Measurements from ENCODE around the gene OXNAD1.

Gene OXNAD1

GRCh38 chr3:16277471-16277870, 12.5 kb downstream of the OXNAD1 start:
- no peak for DNase-seq (ENCODE audit: low read depth, low spot score)

GRCh38 chr3:16279010-16279801, 14.2 kb downstream of the OXNAD1 start:
- no peak for DNase-seq (ENCODE audit: low read depth, low spot score)

- no peak for DNase-seq (ENCODE audit: low read depth, low spot score)
Measured at GRCh38 chr3:16280671-16281070, 15.7 kb downstream of the OXNAD1 start.

- DNase-seq (ENCODE audit: low read depth, low spot score) = no peak
Measured at GRCh38 chr3:16284633-16285032, 19.6 kb downstream of the OXNAD1 start.

- DNase-seq (ENCODE audit: low read depth, low spot score) = peak; percentile 45
Measured at GRCh38 chr3:16286161-16286560, 21.1 kb downstream of the OXNAD1 start.

GRCh38 chr3:16286751-16287543, 21.9 kb downstream of the OXNAD1 start:
- DNase-seq (ENCODE audit: low read depth, low spot score) = no peak

GRCh38 chr3:16288664-16289063, 23.7 kb downstream of the OXNAD1 start:
- no peak for DNase-seq (ENCODE audit: low read depth, low spot score)

- no peak for DNase-seq (ENCODE audit: low read depth, low spot score)
Measured at GRCh38 chr3:16289144-16289889, 24.3 kb downstream of the OXNAD1 start.

- DNase-seq (ENCODE audit: low read depth, low spot score) = peak; percentile 42
Measured at GRCh38 chr3:16290007-16290826, 25.2 kb downstream of the OXNAD1 start.

GRCh38 chr3:16290827-16291196, 25.8 kb downstream of the OXNAD1 start:
- no peak for DNase-seq (ENCODE audit: low read depth, low spot score)

- DNase-seq (ENCODE audit: low read depth, low spot score) = no peak
Measured at GRCh38 chr3:16294844-16295243, 29.8 kb downstream of the OXNAD1 start.

- no peak for DNase-seq (ENCODE audit: low read depth, low spot score)
Measured at GRCh38 chr3:16295298-16295890, 30.4 kb downstream of the OXNAD1 start.

- DNase-seq (ENCODE audit: low read depth, low spot score) = no peak
Measured at GRCh38 chr3:16297997-16298885, 33.2 kb downstream of the OXNAD1 start.

GRCh38 chr3:16298891-16299290, 33.9 kb downstream of the OXNAD1 start:
- DNase-seq (ENCODE audit: low read depth, low spot score) = no peak

GRCh38 chr3:16299746-16300145, 34.7 kb downstream of the OXNAD1 start:
- DNase-seq (ENCODE audit: low read depth, low spot score) = no peak

GRCh38 chr3:16300307-16300706, 35.3 kb downstream of the OXNAD1 start:
- DNase-seq (ENCODE audit: low read depth, low spot score) = no peak

GRCh38 chr3:16300881-16301359, 35.9 kb downstream of the OXNAD1 start:
- peak; percentile 41 for DNase-seq (ENCODE audit: low read depth, low spot score)

GRCh38 chr3:16301507-16301906, 36.5 kb downstream of the OXNAD1 start:
- no peak for DNase-seq (ENCODE audit: low read depth, low spot score)

- DNase-seq (ENCODE audit: low read depth, low spot score) = no peak
Measured at GRCh38 chr3:16302082-16302631, 37.1 kb downstream of the OXNAD1 start.

Data from activated CD4-positive, CD25-positive, alpha-beta regulatory T cell treated with anti-CD3 and anti-CD28 coated beads, Interleukin-2, amount 50 U/mL, for 16 hours (primary cell).